Daoy (cell line): ENCODE results near the gene CEP170. TPM values are rescaled to one million over a fixed set of nuclear protein-coding genes. Genes with fewer than 3 reads are reported as not detected.
A peak's percentile ranks its signal among the peaks of the same experiment; 100 is the strongest.
"Not testable (repeated sequence)": the region's sequence is repeated elsewhere in the genome, so short reads cannot be mapped to it uniquely, and the experiment has no call there.

Experiments
- DNase-seq: peaks from one replicate; pipeline ENCODE4 v3.0.0-alpha.2; 2015; ENCODE audit warnings: low read depth
- total RNA-seq: library from RNA; depleted of rRNA; stranded (reverse); fragments of >200 nt; shearing (Covaris generic); gene quantifications from 2 replicates; pipeline ENCODE4 v1.2.3, GENCODE V29; 2014

The CEP170 gene
- total RNA-seq, 1 experiment from 2014 or later: 60.1 TPM

DNA sequence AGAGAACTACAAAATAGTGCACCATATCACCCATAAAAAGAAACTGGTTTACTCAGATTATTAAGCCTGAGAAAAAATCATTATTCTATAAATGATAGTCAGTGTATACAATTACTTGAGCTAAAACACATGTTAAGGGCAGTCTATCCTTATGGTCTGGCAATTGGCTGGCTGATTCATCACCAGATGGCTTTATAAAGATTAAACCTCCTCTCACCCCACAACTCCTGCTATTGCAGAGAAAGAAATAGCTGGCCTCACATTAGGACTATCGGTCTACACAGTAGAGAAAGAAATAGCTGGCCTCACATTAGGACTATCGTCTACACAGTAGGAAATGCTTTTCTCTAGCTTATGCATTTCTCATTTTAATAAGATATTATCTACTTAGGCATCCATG, 21.2 kb downstream of the CEP170 start:
- DNase-seq: no peak

DNA sequence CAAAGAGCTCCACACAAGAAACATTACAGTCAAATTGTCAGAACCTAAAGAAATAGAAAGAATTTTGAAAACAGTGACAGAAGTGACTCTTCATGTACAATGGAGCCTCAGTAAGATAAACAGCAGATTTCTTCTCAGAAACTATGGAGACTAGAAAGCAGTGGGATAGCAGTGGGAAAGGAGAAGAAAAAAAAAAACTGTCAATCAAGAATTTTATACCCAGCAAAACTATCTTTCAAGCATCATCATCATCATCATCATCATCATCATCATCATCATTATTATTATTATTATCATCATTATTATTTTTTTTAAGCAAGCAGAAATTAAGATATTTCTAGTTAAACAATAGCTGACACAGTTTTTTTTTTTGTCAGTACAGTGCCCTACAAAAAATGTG, 24.2 kb downstream of the CEP170 start:
- DNase-seq: no peak

DNA sequence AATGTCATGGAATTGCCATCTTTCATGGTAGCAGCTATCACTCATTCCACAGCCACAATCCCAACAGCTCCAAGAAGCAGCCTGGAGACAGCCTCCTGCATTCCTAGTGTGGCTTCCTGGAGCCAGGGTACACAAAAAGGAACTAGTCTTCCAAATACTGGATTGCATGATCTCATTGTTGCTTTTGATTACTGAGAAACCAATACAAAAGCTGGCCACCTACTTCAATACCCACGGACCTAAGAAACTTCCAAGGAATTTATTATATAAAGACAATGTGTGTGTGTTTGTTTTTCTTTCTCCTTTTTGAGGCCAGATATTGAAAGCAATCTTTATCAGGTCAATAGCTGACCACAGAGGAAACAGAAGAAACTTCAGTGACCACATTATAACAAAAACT, 25.6 kb downstream of the CEP170 start:
- no peak for DNase-seq

DNA sequence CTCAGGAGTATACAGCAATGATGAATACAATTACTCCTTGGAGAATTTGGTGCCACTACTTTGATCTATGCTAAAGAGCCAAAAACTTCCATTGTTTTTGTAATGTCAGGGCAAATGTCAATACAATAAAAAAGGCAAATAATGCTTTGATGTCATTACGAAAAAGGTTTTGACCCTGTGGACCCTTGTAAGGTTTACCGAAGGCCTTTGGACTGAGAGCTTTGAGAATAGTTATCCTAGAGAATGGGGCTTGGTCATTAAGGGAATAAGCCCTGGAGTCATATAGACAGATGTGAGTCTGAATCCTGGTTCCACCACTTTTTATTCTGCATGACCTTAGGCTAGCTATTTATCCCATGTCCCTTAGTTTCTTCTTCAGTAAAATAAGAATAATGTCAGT, 27.5 kb downstream of the CEP170 start:
- no peak for DNase-seq

DNA sequence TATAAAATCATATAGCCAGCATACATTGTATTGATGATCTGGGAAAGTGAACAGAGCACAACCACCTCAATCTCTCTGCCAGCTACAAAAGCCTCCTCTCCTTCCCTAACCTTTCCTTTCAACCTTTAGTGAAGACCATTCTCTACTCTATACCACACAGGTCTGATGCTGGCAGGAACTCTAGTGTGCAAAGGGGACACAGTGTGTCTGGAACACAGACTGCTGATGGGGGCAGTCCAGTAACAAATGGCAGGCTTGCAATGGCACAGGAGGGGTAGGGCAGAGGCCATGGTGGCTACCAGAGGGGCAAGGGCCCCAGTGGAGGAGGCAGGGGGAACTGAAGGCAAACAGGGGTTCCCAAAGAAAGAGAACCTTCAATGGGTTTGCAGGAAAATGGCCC, 37.0 kb downstream of the CEP170 start:
- DNase-seq: no peak

DNA sequence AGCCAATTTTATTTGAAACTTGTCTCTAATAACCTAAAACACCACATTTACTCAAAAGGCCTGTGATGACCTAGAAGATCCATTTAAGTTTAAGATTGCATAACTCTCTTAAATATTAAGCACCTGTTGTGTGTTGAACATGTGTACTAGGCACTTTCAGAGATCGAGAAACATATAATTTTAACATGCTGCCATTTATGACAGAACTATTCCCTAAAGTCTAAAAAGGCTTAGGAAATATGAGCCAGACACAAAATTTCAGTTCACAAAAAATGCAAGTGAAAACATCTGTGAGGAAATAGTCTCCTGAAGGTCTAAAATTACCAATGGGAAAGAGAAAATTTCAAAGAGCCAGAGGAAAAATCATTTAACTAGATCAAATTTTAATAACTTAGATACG, 37.7 kb downstream of the CEP170 start:
- no peak for DNase-seq

DNA sequence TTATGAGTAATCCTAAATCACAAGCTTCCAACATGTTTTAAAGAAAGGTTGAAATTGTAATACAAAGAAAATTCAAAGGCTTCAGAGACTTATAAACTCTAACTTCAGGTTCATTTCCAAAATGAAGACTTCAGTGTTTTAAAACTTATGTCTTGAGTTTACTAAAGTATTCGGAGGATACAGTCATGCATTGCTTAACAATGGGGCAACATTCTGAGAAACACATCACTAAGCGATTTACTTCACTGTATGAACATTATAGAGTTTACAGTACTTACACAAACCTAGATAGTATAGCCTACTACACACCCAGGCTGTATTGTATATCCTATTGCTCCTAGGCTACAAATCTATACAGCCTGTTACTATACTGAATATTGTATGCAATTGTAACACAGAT, 38.3 kb downstream of the CEP170 start:
- DNase-seq: no peak

DNA sequence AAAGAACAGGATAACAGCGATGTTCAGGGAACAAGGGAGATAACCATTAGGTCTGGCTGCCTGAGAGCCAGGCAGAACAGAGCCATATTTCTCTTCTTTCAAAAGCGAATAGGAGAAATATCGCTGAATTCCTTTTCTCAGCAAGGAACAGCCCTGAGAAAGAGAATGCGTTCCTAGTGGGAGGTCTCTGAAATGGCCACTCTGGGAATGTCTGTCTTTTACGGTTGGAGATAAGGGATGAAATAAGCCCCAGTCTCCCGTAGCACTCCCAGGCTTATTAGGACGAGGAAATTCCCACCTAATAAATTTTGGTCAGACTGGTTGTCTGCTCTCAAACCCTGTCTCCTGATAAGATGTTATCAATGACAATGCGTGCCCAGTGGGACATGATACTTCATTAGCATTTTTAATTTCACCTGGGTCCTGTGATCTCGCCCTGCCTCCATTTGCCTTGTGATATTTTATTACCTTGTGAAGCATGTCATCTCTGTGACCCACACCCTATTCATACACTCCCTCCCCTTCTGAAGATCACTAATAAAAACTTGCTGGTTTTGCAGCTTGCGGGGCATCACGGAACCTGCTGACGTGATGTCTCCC, 39.7 kb downstream of the CEP170 start:
- DNase-seq: not testable (repeated sequence)

DNA sequence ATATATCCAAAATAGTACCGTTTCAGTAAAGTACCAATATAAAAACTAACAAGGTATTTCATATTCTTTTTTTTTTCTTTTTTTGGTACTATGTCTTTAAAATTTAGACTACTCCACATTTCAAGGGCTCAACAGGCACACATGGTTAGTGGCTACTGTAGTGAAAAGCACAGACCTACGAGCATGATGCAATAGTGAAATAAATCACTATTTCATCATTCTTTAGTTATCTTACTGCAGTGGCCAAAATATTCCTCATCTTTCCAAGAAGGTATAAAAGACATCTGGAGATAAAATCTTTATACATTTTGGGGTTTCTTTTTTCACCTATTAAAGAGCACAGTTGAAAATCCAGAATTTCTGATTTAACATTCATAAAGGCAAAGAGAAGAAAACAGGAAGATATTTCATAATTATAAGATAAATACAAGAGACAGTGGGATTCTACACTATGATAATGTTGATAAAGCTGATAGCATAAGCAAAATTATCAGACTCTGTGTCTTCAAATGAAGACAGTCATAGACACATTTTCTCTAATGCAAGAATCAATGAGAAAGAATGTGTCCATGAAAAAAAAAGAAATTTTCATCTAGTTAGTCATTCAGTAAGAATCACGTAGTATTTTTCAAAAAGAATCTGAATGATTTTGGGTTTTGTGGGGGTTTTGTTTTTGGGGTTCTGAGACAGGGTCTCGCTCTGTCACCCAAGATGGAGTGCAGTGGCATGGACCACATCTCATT, 41.9 kb downstream of the CEP170 start:
- no peak for DNase-seq

DNA sequence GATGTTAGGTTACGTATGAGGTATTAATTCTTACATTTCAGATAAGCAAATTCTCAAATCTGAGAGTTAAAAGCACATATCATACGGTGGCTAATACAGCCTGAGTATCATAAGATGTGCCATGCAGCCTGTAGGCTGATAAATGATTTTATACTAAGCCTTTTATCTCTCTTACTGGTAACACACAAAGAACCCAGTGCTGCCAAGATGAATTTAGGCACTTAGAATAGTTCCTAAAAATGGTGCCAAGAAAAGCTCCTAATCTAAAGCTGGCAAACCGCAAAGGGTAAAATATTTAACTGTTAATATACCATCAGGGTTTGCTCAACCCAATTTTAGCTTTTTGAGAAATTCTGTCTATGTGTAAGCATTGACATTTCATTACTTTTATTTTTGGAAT, 43.1 kb downstream of the CEP170 start:
- DNase-seq: not testable (repeated sequence)

DNA sequence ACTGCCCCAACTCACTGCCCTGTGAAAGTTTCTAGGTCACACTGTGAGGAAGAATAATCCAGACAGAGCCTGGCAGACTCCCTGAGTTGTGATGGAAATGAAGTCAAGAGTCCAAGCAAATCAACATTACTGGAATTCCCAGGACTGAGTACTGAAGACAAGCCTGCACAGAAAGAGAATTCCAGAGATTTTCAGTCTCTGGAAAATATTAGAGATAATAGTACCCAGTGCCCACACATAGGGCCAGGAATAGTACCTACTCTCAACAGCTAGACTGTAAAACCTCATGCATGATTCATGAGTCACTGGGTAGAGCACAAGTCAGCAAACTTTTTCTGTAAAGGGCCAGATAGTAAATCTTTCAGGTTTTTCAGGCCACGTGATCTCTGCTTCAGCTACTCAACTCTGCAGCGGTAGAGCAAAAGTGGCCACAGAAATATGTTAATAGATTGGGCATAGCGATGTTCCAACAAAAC, 50.0 kb downstream of the CEP170 start:
- peak; percentile 78 for DNase-seq

DNA sequence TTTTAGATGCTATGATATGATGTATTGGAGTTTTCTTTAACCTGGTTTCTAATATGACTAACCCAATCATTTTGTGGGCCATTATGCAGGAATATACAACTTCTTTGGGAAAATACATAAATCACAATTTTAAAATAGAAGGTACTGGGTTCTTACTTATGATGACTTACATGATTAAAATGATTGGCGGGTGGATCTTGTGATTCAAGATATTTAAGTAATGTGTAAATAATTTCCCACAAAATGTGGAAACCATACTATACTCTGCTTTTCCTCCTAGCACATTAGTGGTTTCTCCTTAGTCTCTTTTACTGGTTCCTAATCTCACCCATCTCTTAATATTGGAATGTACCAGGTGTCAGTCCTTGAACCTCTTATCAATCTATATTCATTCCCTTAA, 50.7 kb downstream of the CEP170 start:
- not testable (repeated sequence) for DNase-seq

DNA sequence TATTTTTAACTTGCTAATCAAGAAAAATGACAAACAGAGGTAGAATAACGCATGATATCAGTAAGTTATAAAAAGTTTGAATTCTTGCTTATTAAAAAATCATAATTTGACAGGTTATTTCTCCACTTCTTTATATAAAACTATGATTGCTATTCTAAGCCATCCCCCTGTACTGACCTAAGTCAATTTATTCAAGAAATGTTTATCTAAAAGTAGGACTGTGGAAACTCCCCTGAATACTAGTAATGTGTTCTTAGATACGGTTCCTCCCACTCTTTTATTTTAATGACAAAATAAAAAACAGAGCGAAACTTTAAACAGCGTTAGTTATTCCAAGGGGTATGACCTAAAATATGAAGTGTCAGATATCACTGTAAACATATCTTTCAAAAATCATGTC, 51.9 kb downstream of the CEP170 start:
- DNase-seq: not testable (repeated sequence)

DNA sequence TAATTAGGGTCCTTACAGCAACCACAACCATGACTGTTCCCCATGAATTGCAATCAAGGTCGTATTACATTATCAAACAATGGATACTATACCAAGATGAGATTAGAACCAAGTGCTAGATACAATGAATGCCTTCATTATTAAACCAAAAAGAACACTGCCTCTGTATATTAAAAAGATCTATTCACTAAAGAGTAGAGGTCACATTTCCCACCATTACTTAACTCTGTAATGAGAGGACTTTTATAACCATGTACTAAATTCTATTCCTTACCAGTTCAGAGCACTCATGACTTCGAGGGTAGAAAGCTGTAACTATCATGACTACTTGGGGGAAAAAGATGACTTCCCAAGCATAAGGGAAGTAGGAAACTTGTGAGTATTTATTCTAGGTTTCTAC, 53.8 kb downstream of the CEP170 start:
- not testable (repeated sequence) for DNase-seq

DNA sequence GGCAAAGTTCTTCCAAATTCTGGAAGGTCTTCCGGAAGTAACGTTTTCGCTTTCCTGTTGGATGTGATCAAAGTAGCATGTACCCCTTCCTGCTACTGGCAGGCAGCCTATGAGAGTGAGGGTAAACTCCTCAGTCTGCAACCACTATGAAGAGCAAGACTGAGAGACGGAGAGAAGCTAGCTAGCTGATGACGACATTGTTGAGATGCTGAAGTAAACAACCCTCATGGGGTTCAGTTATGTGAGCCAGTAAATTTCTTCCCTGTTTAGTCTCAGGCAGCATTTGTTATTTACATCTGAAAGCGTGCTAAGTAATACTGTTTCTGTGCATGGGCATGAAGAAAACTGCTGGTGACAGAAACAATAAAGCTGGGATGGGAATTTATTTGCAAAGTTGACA, 57.6 kb downstream of the CEP170 start:
- DNase-seq: not testable (repeated sequence)

DNA sequence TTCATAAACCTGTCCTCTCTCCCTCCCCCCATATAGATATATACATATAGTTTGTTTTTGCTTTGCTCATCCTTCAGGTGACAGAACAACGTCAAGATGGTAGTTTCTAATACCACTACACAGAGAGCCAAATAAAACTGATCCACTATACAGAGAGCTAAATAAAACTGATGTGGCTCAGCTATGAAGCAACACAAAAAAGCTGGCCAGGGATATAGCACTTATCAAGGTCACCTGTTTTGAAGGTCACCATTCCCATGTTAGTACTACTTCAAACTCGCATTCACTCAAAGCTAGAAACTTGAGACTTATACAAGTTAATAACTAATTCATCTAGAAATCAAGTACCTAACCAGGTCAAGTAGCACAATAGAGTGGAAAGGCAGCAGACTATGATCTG, 61.8 kb downstream of the CEP170 start:
- not testable (repeated sequence) for DNase-seq

DNA sequence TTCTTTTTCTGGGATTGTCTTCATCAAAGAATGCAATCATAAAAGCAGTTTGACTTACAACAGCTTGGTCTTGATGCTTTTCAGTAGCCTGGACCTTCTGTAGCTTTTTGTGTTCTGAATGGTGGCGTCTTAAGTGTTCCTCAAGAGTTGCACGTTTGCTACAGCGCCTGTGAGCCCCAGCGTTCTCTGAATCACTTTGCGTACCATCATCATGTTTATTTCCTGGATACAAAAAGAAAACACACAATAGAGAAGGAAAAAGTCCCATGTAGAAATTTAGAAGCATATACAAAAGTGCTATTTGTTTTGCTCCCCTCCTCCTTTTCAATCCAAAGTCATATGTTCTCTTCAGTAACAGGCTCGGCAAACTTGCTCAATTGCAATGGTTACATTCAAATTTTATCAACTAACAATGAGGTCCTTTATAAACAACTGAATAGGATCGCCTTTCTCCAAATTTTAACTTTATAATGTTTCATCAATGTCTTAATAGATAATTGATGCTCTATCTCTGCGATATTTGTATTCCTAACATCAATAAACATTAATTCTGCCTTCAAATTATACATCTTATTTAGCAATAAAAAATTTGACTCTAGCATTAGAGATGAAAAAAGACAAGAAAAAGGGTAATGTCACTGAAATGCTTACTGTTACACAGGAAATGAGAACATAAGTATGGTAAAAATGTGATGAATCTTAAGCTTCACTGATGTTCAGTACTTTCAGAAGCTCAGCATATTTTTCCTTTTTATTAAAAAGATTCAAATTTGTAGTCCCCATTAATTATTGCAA, 68.7 kb downstream of the CEP170 start:
- not testable (repeated sequence) for DNase-seq

DNA sequence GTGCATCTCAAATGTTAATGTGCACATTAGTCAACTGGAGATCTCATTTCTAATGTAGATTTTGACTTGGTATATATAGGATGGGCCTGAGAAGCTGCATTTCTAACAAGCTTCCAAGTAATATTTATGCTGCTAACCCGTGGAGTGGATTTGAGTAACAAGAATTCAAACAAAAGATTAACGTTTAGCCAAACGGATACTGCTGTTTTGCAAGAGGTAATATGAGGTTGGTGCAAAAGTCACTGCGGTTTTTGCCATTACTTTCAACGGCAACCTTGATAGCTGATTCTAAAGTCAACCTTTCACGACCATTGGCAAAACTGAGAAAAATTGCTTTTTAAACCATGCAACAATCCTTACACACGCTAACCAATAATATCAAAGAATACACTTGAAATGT, 70.3 kb downstream of the CEP170 start:
- DNase-seq: not testable (repeated sequence)

DNA sequence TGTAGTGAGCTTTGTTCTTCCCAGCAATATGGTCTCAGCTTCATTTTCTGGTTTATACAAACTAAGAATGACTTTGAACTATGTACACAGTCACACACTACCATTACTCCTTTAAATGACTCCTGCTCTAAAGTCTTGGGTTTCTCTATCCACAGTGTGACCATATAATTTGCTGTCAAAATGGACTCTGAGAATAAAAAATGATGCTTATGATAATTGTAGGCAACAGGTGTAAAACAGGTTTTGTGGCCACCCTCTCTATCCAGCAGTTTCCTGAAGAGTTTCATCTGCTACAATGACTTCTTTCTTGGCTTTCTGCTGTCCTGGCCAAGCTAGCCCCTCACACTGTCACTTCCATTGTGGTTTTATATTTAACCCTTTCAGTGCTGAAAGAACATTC, 71.4 kb downstream of the CEP170 start:
- not testable (repeated sequence) for DNase-seq

DNA sequence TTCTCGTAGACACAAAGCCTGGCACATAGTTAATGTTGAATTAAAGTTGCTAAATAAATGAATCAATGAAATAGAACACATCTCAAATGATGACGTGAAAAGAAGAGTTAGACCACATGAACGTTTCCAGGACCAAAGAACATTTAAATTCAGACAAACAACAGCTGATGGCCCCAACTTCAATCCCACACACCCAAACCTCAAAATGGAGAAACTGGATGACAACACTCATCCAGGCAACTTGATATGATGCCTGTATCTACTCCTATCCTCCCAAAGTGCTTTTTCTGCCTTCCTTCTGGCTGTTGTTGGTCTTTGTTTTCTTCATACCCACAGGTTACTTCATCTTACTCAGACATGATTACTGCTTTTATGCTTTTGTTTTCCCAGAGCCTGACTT, 71.9 kb downstream of the CEP170 start:
- DNase-seq: not testable (repeated sequence)

DNA sequence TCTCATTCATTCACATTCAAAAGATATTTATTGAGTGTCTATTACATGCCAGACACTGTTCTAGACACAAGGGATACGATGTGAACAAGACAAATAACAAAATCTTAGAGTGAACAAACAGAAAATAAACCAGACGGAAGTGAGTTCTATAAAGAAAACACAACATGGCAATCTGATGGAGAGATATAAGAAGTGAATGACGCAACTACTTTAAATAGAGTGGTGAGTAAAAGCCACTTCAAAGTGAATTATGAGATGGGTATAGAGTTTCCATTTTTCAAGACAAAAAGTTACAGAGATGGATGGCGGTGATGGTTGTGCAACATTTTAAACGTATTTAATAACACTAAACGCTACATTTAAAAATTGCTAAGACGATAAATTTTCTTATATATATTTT, 75.4 kb downstream of the CEP170 start:
- peak; percentile 1 for DNase-seq

DNA sequence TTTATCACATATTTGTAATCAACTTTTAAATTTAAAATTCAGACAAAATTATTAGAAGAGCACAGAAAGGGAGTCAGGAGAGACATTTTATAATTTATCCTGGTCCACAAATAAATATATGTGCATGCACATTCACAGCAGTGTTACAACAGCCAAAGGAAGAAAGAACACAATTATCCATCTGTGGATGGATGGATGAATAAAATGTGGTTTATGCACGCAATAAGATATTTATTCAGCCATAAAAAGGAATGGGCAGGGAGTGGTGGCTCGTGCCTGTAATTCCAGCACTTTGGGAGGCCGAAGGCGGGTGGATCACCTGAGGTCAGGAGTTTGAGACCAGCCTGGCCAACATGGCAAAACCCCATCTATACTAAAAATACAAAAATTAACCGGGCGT, 77.3 kb downstream of the CEP170 start:
- not testable (repeated sequence) for DNase-seq
